Measurements from ENCODE around the gene MT1H. TPM values are rescaled to one million over a fixed set of nuclear protein-coding genes. Genes with fewer than 3 reads are reported as not detected.

The MT1H gene
- total and polyA plus RNA-seq, 2 of the 13 experiments (the other 11 are each of a cell fraction or from before 2014, with no cell fraction given): 0.60 TPM; not detected in 1

GRCh38 chr16:56643080-56643778, 26.4 kb upstream of the MT1H start (continued):
- TF ChIP-seq ZHX1 (CRISPR knock-in tag; IDR thresholded peaks at IDR 0.05; ENCODE audit: low read depth): peak; percentile 23; the same call in 1 of the 2 replicates
- no peak for TF ChIP-seq NR3C1 (CRISPR knock-in tag; IDR thresholded peaks at IDR 0.05)
- TF ChIP-seq ZNF432 (CRISPR knock-in tag; IDR thresholded peaks at IDR 0.05; ENCODE audit: borderline replicate concordance): no peak
- TF ChIP-seq SCMH1 (CRISPR knock-in tag; IDR thresholded peaks at IDR 0.05; ENCODE audit: borderline replicate concordance): no peak
- no peak for TF ChIP-seq ZBTB39 (CRISPR knock-in tag; IDR thresholded peaks at IDR 0.05)
- TF ChIP-seq HIVEP1 (CRISPR knock-in tag; IDR thresholded peaks at IDR 0.05): no peak
- no peak for TF ChIP-seq FOXP4 (CRISPR knock-in tag; IDR thresholded peaks at IDR 0.05)
- no peak for TF ChIP-seq THRA (CRISPR knock-in tag; IDR thresholded peaks at IDR 0.05; ENCODE audit: borderline replicate concordance)
- no peak for TF ChIP-seq NR2F2 (IDR thresholded peaks at IDR 0.05; ENCODE audit: borderline replicate concordance, low read depth)
- TF ChIP-seq SMYD3 (CRISPR knock-in tag; IDR thresholded peaks at IDR 0.05): no peak
- no peak for TF ChIP-seq SSRP1 (CRISPR knock-in tag; IDR thresholded peaks at IDR 0.05)
- no peak for TF ChIP-seq KMT2A (CRISPR knock-in tag; IDR thresholded peaks at IDR 0.05)
- TF ChIP-seq, protein P1, sequence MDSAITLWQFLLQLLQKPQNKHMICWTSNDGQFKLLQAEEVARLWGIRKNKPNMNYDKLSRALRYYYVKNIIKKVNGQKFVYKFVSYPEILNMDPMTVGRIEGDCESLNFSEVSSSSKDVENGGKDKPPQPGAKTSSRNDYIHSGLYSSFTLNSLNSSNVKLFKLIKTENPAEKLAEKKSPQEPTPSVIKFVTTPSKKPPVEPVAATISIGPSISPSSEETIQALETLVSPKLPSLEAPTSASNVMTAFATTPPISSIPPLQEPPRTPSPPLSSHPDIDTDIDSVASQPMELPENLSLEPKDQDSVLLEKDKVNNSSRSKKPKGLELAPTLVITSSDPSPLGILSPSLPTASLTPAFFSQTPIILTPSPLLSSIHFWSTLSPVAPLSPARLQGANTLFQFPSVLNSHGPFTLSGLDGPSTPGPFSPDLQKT (CRISPR knock-in tag; IDR thresholded peaks at IDR 0.05; ENCODE audit: borderline replicate concordance): no peak
- peak; percentile 64; the same call in 1 of the 2 replicates for TF ChIP-seq ZNF580 (CRISPR knock-in tag; IDR thresholded peaks at IDR 0.05; ENCODE audit: borderline replicate concordance, low read depth)
- no peak; the same call in 1 of the 2 replicates for TF ChIP-seq ZSCAN20 (CRISPR knock-in tag; IDR thresholded peaks at IDR 0.05; ENCODE audit: borderline replicate concordance)
- TF ChIP-seq TMF1 (CRISPR knock-in tag; IDR thresholded peaks at IDR 0.05; ENCODE audit: low read depth): no peak

Data from HepG2 (cell line).